SK-N-MC (cell line): ENCODE results near the gene ZBTB21.

Experiments used
- DNase-seq: peaks from one replicate; pipeline ENCODE4 v3.0.0-alpha.2; 2011; ENCODE audit warnings: low read depth, low spot score
- H3K27ac ChIP-seq: fragments of 200-600 bp; sonication (generic); 2 replicates; pipeline ENCODE4 v1.5.1; 2016; ENCODE audit warnings: mixed run types
- H3K36me3 ChIP-seq: fragments of 200-600 bp; sonication (generic); 2 replicates; pipeline ENCODE4 v1.6.1; 2017; ENCODE audit warnings: antibody characterized with exemption, low read length, mixed read lengths; ENCODE audit not compliant: insufficient read depth
- H3K4me3 ChIP-seq: fragments of 200-600 bp; sonication (generic); 2 replicates; pipeline ENCODE4 v1.5.1; 2016
- H3K9ac ChIP-seq: fragments of 200-600 bp; sonication (generic); 2 replicates; pipeline ENCODE4 v1.8.0; 2017; ENCODE audit warnings: mixed run types, mixed read lengths; ENCODE audit not compliant: insufficient read length
- H3K9me3 ChIP-seq: fragments of 200-600 bp; sonication (generic); 2 replicates; pipeline ENCODE4 v1.6.1; 2017; ENCODE audit warnings: low read depth, mild to moderate bottlenecking, antibody characterized with exemption, low read length, moderate library complexity, mixed read lengths
- EZH2 ChIP-seq: fragments of 200-600 bp; sonication (generic); IDR thresholded peaks from one replicate; pipeline ENCODE4 v1.6.1; 2017; ENCODE audit warnings: antibody characterized with exemption
- FOXP2 ChIP-seq: optimal IDR thresholded peaks from 2 replicates; pipeline ENCODE3; 2011; ENCODE audit warnings: mild to moderate bottlenecking, moderate library complexity; ENCODE audit not compliant: insufficient read depth; ENCODE audit errors: extremely low read length, control extremely low read depth
- POLR2AphosphoS5 ChIP-seq: IDR thresholded peaks from 2 replicates; pipeline ENCODE4 v1.6.1; 2012; ENCODE audit warnings: mild to moderate bottlenecking, low read depth, low read length, borderline replicate concordance

ZBTB21 gene

DNA sequence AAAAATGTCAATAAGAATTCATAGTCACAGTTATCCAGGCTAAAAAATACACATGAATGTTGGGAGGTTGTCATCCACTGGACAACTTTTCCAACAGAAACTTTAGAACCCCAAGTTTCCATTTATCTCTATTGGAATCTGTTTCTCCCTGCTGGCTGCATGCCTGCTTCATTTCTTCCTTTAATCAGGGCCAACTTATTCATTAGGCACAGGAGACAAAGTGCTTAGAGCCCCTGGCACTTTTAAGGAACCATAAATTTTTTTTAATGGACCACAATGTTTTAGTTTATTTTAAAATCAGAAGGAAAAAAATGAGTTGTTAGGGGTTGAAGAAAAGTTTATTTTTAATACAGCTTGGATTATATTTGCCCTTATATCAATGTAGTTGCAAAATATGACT, 29.6 kb downstream of the ZBTB21 start:
- Histone ChIP-seq H3K36me3 (no peaks in the 10 kb centered on the region), H3K9ac (no peak overlapping the region), H3K4me3 (peak overlapping the region; percentile 2; the same call in 1 of the 2 replicates), H3K9me3 (no peaks in the 10 kb centered on the region), H3K27ac (peak overlapping the region; percentile 29; the same call in 1 of the 2 replicates)
- DNase-seq: peak; percentile 53
- TF ChIP-seq EZH2 (no peak), FOXP2 (no peak), POLR2AphosphoS5 (no peak; the same call in 1 of the 2 replicates)

DNA sequence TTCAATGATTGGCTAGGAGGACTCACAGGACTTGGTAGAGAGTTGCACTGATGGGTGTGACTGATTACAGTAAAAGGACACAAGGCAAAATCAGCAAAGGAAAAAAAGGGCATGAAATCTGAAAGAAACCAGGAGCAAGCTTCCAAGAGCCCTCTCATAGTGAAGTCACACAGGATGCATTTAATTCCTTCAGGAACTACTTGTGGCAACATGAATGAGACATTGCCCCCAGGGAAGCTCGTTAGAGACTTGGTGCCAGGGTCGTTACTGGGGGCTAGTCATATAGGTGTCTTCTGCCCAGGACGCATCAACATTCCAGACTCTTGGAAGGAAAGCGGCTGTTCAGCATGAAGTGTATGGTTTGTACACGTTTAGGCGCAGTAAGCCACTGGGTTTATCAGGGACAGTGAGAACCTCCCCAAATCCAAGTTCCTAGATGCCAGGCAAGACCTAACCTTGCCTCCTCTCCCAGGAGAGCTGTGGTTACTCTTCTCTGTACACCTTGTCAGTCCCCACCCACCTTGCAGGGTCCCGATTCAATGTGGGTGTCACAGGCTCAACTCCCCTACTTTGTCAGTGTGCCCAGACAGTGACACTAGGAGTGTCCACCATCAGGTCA, 30.3 kb downstream of the ZBTB21 start:
- peak overlapping the region; percentile 2; the same call in 1 of the 2 replicates for H3K4me3 ChIP-seq
- H3K36me3 ChIP-seq: no peaks in the 10 kb centered on the region
- no peaks in the 10 kb centered on the region for H3K9me3 ChIP-seq
- no peak for DNase-seq
- no peak overlapping the region for H3K9ac ChIP-seq
- no peak for TF ChIP-seq FOXP2
- no peak for TF ChIP-seq EZH2
- TF ChIP-seq POLR2AphosphoS5: no peak
- H3K27ac ChIP-seq: peak overlapping the region; percentile 29; the same call in 1 of the 2 replicates

DNA sequence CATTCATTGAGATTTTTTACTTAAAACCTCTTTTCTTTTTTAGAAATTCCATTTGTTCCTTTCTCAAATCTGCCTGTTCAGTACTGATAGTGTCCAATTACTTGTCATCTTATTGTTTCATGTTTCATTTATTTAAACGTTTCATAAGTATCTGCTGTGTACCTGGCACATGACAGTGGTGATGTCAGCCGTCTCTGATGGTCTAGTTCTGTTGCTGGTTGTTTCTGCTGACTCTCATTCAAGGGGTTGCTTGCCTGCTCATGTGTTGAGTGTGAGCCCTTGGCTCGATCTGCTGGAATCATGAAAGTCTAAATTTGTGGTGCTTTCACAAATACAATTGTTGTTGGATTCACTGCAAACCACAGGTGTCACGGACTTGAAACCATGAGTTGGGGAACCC, 30.8 kb downstream of the ZBTB21 start:
- no peak for TF ChIP-seq FOXP2
- TF ChIP-seq EZH2: no peak
- no peak for TF ChIP-seq POLR2AphosphoS5
- no peak overlapping the region for H3K9ac ChIP-seq
- H3K9me3 ChIP-seq: no peaks in the 10 kb centered on the region
- H3K4me3 ChIP-seq: no peak overlapping the region
- no peaks in the 10 kb centered on the region for H3K36me3 ChIP-seq
- H3K27ac ChIP-seq: no peak overlapping the region
- no peak for DNase-seq

DNA sequence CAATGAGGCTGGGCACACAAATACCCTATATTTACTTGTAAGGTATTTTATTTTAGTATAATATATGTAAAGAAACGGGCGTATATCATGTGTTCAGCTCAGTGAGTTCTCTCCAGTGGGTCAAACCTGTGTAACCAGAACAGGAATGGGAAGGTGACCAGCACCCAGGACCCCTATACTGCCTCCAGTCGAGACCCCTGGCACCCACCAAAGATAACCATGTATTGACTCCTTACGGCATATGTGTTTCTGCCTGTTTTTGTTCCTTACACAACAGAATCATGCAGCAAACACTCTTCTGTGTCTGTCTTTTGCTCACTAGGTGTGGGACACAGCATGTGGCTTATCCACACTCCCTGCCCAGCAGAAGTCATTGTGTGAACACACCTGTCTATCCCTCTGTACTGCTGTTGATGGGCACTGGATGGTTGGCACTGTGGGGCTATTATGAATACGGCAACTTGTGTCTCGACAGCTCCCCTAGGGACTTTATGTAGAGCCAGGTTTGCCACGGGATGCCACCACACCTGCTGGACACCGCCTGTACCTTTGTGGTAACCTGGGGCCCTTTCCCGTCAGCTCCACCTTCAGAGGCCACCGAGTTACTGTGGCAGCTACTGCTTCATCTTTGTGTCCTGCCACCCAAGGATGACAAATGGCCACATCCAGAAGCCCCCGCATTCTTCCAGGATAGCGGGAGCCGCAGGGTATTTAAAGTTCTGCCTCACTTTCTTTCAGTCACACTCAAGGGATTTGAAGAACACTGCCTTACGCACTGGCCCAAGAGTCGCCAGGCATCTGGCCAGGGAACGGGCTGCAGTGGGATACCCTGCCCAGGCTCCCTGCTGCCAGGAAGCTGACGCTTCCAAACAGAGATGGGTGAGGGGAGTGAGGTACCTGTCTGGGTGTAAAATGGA, 32.9 kb downstream of the ZBTB21 start:
- H3K27ac ChIP-seq: no peak overlapping the region
- no peak overlapping the region for H3K9ac ChIP-seq
- no peak for DNase-seq
- H3K4me3 ChIP-seq: no peak overlapping the region
- TF ChIP-seq EZH2 (no peak), FOXP2 (no peak), POLR2AphosphoS5 (no peak)
- H3K9me3 ChIP-seq: no peaks in the 10 kb centered on the region
- no peaks in the 10 kb centered on the region for H3K36me3 ChIP-seq

DNA sequence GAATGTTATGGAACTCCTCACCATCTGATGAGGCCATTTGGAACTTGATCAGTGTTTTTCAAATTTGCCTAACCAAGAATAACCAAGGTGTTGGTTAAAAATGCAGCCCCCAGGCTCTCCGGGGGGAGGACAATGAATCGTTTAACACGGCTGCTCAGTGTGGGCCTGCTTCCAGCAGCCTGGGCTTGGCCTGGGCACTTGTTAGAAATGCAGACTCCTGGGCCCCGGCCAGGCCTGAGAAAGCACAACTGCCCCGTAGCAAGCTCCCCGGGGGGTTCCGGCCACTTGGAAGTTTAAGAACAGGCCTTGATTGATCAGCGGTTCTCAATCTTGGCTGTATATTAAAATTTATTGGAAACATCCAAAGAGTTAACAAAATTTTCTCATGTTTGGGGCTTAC, 33.5 kb downstream of the ZBTB21 start:
- no peak overlapping the region for H3K27ac ChIP-seq
- TF ChIP-seq FOXP2: no peak
- no peak for TF ChIP-seq EZH2
- no peak overlapping the region for H3K4me3 ChIP-seq
- no peaks in the 10 kb centered on the region for H3K36me3 ChIP-seq
- H3K9ac ChIP-seq: no peak overlapping the region
- no peaks in the 10 kb centered on the region for H3K9me3 ChIP-seq
- no peak for DNase-seq

DNA sequence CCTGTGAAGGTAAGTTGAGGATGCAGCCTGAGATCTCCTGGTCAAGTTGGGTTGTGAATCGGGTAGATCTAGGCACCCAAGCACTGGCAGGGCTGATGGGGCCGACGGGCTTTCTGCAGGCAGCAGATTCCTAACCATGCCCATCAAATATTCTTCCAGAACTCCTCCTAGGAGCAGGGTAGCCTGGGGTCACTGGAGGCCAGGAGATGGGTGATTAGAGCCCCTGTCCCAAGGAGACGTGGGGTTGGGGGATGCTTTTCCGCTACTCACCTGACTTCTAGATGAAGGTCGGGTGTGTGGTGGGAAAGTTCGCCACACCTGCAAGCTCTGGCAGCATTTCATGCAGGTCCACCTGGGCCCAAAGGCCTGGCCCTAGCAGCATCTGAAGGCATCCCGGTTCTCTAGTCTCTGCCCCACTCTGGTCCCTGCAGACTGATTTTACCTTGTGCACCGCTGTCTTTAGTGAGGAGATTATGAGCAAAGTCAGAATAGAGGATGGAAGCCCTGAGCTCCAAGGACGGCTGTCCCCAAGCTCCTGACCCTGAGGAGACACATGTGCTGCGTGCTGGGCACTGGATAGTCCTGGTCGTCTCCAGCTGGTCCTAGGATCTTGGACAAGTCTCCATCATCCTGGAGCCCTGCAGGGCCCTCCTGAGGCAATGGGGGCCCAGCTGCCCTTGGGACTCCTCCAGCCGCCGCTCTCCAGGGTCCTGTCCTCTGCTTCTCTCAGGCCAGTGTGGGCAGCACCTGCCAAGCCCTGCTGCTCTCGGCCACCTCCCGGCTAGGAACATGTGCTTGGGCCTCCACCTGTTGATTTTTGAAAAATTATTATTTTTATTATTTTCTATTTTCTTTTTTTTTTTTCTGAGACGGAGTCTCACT, 34.5 kb downstream of the ZBTB21 start:
- no peak overlapping the region for H3K4me3 ChIP-seq
- no peaks in the 10 kb centered on the region for H3K36me3 ChIP-seq
- H3K9me3 ChIP-seq: no peaks in the 10 kb centered on the region
- TF ChIP-seq POLR2AphosphoS5 (no peak), FOXP2 (no peak), EZH2 (no peak)
- no peak overlapping the region for H3K27ac ChIP-seq
- no peak overlapping the region for H3K9ac ChIP-seq
- DNase-seq: no peak

DNA sequence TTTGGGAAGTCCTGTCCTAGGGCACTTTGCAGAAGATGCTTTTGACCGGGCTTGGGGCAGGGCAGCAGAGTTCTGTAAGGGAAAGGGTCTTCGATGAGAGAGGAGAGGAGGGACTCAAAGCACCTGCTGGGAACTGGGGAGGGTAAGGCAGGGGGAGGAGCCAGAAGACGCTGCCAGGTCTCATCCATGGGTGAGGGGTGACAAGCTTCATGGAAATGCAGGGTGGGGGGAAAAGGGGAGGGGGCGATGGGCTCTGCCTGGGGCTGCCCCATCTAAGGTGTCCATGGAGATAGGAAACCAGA, 35.5 kb downstream of the ZBTB21 start:
- DNase-seq: no peak
- Histone ChIP-seq H3K4me3 (no peak overlapping the region), H3K9me3 (no peaks in the 10 kb centered on the region), H3K27ac (no peak overlapping the region), H3K36me3 (no peaks in the 10 kb centered on the region), H3K9ac (no peak overlapping the region)
- TF ChIP-seq POLR2AphosphoS5 (no peak), EZH2 (no peak), FOXP2 (no peak)

DNA sequence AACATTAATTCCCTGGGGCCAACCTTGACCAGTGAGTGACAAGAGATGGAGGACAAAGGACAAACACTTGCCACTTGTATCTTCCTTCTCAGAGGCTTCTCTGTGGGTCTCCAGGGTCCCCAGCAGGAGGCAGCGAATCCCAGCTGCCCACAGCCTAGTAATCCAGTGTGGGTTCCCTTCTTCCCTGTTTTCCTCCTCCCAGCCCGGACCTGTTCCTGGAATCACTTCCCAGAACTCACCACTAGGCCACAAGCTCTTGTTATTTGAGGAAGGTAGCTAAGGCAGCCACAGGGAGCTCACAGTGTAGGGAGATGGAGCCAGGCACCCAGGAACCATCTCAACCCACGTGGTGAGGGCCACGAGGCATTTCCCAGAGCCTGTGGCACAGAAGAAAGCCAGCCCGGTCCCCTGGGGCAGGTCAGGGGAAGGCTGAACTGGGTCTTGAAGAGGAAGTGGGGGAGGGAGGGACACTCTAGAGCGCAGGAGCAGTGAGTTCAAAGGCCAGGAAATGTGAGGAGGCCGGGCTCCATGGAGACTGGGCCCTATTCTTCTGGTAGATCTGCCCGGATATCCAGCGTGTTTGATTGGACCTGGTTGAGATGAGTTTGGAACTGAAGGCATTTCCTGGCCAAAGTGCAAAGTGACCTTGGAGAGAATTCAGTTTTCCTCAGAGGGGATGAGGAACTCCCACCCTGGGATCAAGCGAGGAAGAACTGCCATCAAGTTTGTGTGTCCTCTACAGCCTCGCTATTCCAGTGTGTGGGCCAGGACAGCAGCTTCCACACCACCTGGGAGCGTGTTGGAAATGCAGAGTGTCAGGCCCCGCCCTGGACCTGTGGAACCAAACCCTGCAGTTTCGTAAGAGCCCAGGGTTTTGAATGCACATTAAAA, 36.1 kb downstream of the ZBTB21 start:
- Histone ChIP-seq H3K27ac (no peak overlapping the region), H3K9ac (no peak overlapping the region), H3K36me3 (no peaks in the 10 kb centered on the region), H3K9me3 (no peaks in the 10 kb centered on the region), H3K4me3 (no peak overlapping the region)
- TF ChIP-seq POLR2AphosphoS5: no peak
- no peak for TF ChIP-seq FOXP2
- TF ChIP-seq EZH2: no peak
- DNase-seq: no peak
